Esophagus muscularis mucosa (tissue), 4 donors: Measurements from ENCODE around the gene RPA3. TPM values are rescaled to one million over a fixed set of nuclear protein-coding genes. Genes with fewer than 3 reads are reported as not detected.

ENCODE experiments used
- DNase-seq: peaks from one replicate; pipeline ENCODE4 v3.0.0-alpha.2; 2017; ENCODE audit errors: extremely low spot score
- H3K27ac ChIP-seq, 4 donors: fragments of 200-600 bp; sonication (generic); replicated peaks in 1 of 4; 1 replicate in 3 of 4; 2 replicates in 1 of 4; pipeline ENCODE4 v1.5.1; 2016 to 2019; ENCODE audit warnings: mild to moderate bottlenecking in 1 of 4
- H3K27me3 ChIP-seq, 4 donors: fragments of 200-600 bp; sonication (generic); one replicate each; pipeline versions ENCODE4 v1.5.1 to v1.6.0; 2016 to 2019
- H3K36me3 ChIP-seq, 4 donors: fragments of 200-600 bp; sonication (generic); one replicate each; pipeline ENCODE4 v1.5.1; 2016 to 2019
- H3K4me1 ChIP-seq, 4 donors: fragments of 200-600 bp; sonication (generic); one replicate each; pipeline ENCODE4 v1.5.1; 2016 to 2019
- H3K4me3 ChIP-seq, 4 donors: fragments of 200-600 bp; sonication (generic); 1 replicate in 2 of 4; 2 replicates in 2 of 4; pipeline ENCODE4 v1.5.1; 2016 to 2019; ENCODE audit warnings: mild to moderate bottlenecking in 4 of 4, moderate library complexity in 1 of 4
- H3K9me3 ChIP-seq, 4 donors: fragments of 200-600 bp; sonication (generic); 1 replicate in 3 of 4; 2 replicates in 1 of 4; pipeline ENCODE4 v1.5.1; 2016 to 2019
- CTCF ChIP-seq, 3 experiments: fragments of 200-600 bp in 2 of 3; fragments of 450-650 bp in 1 of 3; sonication (generic) in 2 of 3; IDR thresholded peaks; one replicate each; pipeline ENCODE4 v1.5.1; 2017 to 2019; ENCODE audit warnings: antibody characterized with exemption in 3 of 3, mild to moderate bottlenecking in 2 of 3, moderate library complexity in 1 of 3
- EP300 ChIP-seq: sonication (generic); formaldehyde crosslinking; IDR thresholded peaks from one replicate; pipeline ENCODE4 v1.6.1; 2017; ENCODE audit warnings: antibody characterized with exemption
- POLR2A ChIP-seq: fragments of 450-650 bp; IDR thresholded peaks from one replicate; pipeline ENCODE4 v1.6.1; 2017; ENCODE audit warnings: antibody characterized with exemption, moderate library complexity, mild to moderate bottlenecking, low read depth
- POLR2AphosphoS5 ChIP-seq, 2 donors: sonication (generic); formaldehyde crosslinking; IDR thresholded peaks; one replicate each; pipeline ENCODE4 v1.6.1; 2017; ENCODE audit warnings: antibody characterized with exemption in 2 of 2
- WGBS: methylation state at CpG from one replicate; pipeline ENCODE4 v1.1.5; 2018; 5-methylcytosine and 5-hydroxymethylcytosine counted together
- intact Hi-C: fragments of 100-400 bp; cut with DNase I; formaldehyde crosslinking; loops from one replicate; pipeline ENCODE4 v1.15.1; 2023
- total RNA-seq, 4 donors: library from RNA; depleted of rRNA; stranded (reverse); fragments of >200 nt; gene quantifications; one replicate each; pipeline versions ENCODE4 v1.1.0 to v1.2.1, GENCODE V29; 2016

RPA3 gene
- total RNA-seq, 4 donors from 2014 or later: 11.5 to 22.0 (median 16.3) TPM

DNA sequence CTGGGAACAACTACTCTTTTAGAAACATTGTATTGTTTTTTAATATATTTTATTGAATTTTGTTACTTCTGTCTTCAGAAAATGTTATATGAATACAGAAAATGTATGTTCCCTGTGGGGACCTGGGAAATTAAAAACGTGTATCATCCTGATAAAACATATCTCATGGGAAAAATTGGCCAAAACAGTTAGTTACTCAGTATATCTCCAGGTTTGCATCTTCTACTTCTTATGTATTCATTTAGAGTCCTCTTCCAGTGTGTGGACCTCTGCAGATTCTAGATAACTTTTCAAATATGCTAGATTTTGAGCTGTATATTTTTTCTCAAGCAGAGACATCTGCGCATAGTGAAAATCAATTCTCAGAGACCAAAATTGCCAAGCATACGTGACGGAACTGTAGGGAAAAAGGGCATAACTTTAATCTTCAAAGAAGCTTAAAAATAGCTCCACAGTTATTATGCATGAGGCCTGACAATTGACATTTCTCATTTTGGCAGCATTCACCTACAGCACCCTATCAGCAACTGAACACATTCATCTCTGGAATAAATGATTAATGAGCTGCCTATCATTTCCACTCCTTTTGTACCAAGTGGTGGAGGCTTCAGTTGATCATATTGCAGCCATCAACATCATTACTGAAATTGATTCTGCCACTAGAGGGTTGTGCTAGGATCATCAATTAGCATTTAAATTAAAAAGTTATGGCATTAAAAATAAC, 104.2 kb downstream of the RPA3 start:
- WGBS: 78% methylated on average over 4 of the region's 4 CpGs
- no peak overlapping the region for H3K4me3 ChIP-seq
- no peak for TF ChIP-seq CTCF (IDR thresholded peaks at IDR 0.05)
- no peak for TF ChIP-seq POLR2A
- TF ChIP-seq EP300: no peak
- no peak for TF ChIP-seq POLR2AphosphoS5 (IDR thresholded peaks at IDR 0.05)
- H3K27ac ChIP-seq: no peak overlapping the region
- H3K9me3 ChIP-seq: no peaks in the 10 kb centered on the region
- H3K4me1 ChIP-seq: no peaks in the 10 kb centered on the region
- no peaks in the 10 kb centered on the region for H3K27me3 ChIP-seq
- peaks cover 0 to 5% (median 0%) of the 10 kb centered on the region in 4 donors for H3K36me3 ChIP-seq
- DNase-seq: no peak
- intact Hi-C loops: no loop called here

- intact Hi-C loops: no loop called here
- peaks cover 0 to 8% (median 0%) of the 10 kb centered on the region in 4 donors for H3K36me3 ChIP-seq
- H3K27ac ChIP-seq: no peak overlapping the region
- H3K27me3 ChIP-seq: no peaks in the 10 kb centered on the region
- DNase-seq: no peak
- no peaks in the 10 kb centered on the region for H3K9me3 ChIP-seq
- H3K4me3 ChIP-seq: no peak overlapping the region
- 97% methylated on average over 1 of the region's 1 CpG for WGBS
- no peaks in the 10 kb centered on the region for H3K4me1 ChIP-seq
- TF ChIP-seq CTCF (IDR thresholded peaks at IDR 0.05): no peak
- TF ChIP-seq POLR2A: no peak
- TF ChIP-seq EP300: no peak
- TF ChIP-seq POLR2AphosphoS5 (IDR thresholded peaks at IDR 0.05): no peak
These were observed 105.2 kb downstream of the RPA3 start for GRCh38 chr7:7613210-7613609.

- 82% methylated on average over 1 of the region's 1 CpG for WGBS
- Histone ChIP-seq H3K27ac (no peak overlapping the region), H3K36me3 (peaks cover 0 to 15% (median 0%) of the 10 kb centered on the region in 4 donors), H3K9me3 (no peaks in the 10 kb centered on the region), H3K4me1 (no peaks in the 10 kb centered on the region), H3K4me3 (no peak overlapping the region), H3K27me3 (no peaks in the 10 kb centered on the region)
- TF ChIP-seq CTCF (IDR thresholded peaks at IDR 0.05) (no peak), EP300 (no peak), POLR2A (no peak), POLR2AphosphoS5 (IDR thresholded peaks at IDR 0.05) (no peak)
- DNase-seq: no peak
- intact Hi-C loops: no loop called here
These were observed 105.9 kb downstream of the RPA3 start for GRCh38 chr7:7612519-7612918.

DNA sequence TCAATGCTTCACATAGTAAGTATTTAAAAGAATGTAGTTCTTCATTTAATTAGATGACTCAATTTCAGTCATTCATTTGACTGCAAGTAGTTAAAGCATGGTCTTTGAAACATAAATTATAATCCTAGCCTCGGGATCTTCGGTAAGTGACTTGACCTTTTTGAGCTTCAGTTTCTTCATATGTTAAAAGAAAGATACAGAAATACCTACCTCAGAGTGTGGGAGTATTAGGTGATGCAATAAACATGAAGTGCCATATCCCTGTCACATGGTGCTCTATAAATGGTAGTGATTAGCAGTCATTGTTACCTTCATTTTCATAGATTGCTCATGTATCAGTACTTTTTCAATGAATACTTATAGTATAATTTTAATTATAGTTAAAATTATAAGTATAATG, 109.1 kb downstream of the RPA3 start:
- WGBS: 93% methylated on average over 2 of the region's 2 CpGs
- no peaks in the 10 kb centered on the region for H3K9me3 ChIP-seq
- no peak overlapping the region for H3K27ac ChIP-seq
- no peak for DNase-seq
- TF ChIP-seq POLR2AphosphoS5 (IDR thresholded peaks at IDR 0.05): no peak
- no peak for TF ChIP-seq POLR2A
- no peak for TF ChIP-seq CTCF (IDR thresholded peaks at IDR 0.05)
- no peak for TF ChIP-seq EP300
- H3K4me1 ChIP-seq: no peaks in the 10 kb centered on the region
- peaks cover 0 to 29% (median 10%) of the 10 kb centered on the region in 4 donors for H3K36me3 ChIP-seq
- no peaks in the 10 kb centered on the region for H3K27me3 ChIP-seq
- intact Hi-C loops: no loop called here
- no peak overlapping the region for H3K4me3 ChIP-seq

DNA sequence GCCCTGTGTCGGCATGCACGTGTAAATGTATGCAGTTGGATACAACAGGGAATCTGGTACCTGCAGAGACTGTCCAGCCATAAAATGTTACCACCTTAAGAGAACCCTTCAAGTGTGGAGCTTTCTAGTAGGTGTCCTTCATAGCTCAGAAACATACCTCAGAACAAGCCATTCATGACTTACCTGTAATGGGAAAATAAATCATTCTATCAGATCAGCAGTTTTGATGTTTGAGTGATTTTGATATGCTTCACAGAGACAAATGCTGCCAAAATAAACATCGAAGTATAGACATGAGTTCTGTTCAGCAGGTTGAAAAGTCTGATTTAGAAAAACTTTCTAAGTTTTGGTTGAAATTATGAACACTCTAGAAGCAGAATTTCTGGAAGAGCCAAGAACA, 111.4 kb downstream of the RPA3 start:
- no peaks in the 10 kb centered on the region for H3K27me3 ChIP-seq
- H3K27ac ChIP-seq: no peak overlapping the region
- TF ChIP-seq CTCF (IDR thresholded peaks at IDR 0.05) (no peak), POLR2A (no peak), EP300 (no peak), POLR2AphosphoS5 (IDR thresholded peaks at IDR 0.05) (no peak)
- no peak for DNase-seq
- H3K9me3 ChIP-seq: no peaks in the 10 kb centered on the region
- H3K36me3 ChIP-seq: peaks cover 0 to 29% (median 10%) of the 10 kb centered on the region in 4 donors
- 65% methylated on average over 3 of the region's 3 CpGs for WGBS
- intact Hi-C loops: no loop called here
- H3K4me1 ChIP-seq: no peaks in the 10 kb centered on the region
- no peak overlapping the region for H3K4me3 ChIP-seq
